Activated naive CD4-positive, alpha-beta T cell treated with Interleukin-2 at 50 U/mL for 16 hours (primary cell): Measurements from ENCODE around the gene CCND2.
A peak's percentile ranks its signal among the peaks of the same experiment; 100 is the strongest.

Source experiments
- DNase-seq: peaks from one replicate; pipeline ENCODE4 v3.0.0-alpha.2; 2020

Gene CCND2

DNA sequence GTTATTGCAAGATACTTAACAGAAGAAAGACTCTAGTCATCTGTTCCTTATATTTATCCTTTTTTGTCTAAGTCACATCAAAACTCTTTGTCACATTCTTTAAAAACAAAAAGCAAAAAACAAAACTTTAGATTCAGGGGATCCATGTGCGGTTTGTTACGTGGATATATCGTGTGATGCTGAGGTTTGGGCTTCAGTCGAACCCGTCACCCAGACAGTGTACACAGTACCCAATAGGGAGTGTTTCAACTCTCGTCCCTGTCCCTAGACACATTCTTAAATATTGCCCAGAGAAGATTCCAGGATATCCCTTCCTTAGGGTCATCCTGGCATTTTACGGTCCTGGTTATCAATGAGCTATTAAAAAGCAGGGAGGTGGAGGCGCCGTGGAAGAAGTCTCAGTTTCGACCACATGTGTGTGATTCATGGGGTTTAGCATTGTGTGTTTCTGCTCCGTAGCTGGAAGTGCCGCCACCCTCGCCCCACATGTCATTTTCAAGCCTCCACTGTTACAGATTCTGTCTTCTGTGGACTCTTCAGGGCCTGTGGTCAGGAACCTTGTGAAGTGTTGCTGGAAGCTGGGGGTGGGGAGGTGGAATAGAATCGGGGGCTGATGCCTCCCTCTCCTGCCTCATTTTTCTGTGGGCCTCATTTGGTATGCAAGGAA is 19.9 kb downstream of the CCND2 start:
- peak; percentile 65 for DNase-seq

DNA sequence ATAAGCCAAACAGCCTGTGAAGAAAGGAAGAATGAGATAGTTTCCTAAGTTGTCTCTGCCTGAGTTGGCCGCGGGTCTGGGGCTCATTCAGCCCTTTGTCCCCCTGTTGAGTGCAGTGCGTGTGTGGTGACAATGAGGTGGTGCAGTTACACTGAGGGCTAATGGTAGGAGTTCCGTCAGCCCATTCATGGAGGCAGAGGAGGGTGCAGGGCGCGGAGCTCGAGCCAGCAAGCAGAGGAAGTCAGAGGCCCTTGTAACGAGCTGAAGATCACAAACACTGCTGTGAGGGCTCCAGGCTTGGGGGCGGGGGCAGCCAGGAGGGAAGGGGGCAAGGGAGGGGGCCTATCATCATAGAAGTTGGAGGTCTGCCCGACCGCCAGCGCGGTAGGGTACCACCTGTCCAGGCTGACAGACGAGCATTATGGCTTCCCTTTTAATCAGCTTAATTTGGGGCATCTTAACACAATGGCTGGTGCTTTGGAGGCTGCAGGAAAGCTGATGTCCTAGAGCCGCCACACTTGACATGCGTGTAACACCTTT is 20.5 kb downstream of the CCND2 start:
- DNase-seq, result no peak

DNA sequence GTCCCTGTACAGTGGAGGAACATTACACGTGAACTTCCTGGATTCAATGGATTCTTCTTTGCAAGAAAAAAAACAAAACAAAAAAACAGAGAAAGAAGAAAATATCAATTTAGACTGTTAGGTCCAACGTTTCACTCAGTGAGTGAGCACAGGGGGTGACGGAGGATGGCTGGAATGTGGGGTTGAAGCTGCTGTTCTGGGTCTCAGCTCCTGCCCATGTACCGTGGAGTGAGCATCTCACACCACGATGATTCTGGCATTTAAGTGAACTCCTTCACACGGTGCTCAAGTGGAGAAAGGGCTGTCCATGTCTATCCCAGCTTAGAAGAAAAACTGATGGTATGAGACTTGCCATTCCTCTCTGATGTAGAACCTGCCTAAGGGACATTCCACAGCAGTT is 23.2 kb downstream of the CCND2 start:
- no peak for DNase-seq

DNA sequence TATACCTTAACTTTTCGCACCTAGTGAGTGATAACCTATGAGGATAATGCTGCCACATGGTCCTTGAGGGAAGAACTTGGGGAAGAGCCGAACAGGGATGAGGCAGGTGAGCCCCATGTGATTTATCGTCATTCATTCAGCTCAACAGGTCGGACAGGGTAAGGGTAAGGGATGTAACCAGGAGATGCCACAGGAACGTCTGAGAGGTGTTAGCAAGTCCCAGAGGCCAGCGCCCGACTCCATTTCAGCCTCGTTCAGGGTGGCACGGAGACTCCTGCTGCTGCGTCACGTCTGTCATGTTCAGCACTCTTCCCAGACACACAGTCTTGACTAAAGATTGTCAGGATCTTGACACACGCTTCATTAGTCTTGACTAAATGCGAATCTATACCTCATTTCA is 24.1 kb downstream of the CCND2 start:
- no peak for DNase-seq

DNA sequence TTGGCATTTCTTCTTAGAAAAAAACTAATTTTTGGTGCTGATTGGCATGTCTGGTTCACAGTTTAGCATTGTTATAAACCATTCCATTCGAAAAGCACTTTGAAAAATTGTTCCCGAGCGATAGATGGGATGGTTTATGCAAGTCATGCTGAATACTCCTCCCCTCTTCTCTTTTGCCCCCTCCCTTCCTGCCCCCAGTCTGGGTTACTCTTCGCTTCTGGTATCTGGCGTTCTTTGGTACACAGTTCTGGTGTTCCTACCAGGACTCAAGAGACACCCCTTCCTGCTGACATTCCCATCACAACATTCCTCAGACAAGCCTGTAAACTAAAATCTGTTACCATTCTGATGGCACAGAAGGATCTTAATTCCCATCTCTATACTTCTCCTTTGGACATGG is 27.3 kb downstream of the CCND2 start:
- no peak for DNase-seq

DNA sequence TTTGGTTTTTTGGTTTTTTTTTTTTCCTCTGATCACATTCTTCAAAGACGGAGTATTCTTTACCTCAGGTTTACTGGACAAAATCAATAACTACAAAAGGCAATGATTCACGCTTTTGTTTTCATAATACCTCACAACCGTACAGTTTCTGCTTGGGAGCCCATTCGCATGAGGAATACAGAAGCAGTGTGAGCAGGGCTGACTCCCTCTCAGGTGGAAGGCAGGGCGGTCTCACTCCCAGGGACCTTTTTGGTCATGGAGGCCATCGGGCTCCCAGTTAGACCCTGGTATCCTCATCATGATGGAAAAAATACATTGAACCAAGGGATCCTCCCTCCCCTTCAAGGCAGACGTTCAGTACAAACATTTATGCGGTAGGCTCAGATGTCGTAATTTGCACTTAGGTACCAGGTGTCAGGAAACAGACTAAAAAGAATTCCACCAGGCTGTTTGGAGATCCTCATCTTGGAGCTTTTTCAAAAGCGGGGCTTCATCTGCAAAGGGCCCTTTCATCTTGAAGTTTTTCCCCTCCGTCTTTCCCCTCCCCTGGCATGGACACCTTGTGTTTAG is 28.5 kb downstream of the CCND2 start:
- DNase-seq, result no peak

DNA sequence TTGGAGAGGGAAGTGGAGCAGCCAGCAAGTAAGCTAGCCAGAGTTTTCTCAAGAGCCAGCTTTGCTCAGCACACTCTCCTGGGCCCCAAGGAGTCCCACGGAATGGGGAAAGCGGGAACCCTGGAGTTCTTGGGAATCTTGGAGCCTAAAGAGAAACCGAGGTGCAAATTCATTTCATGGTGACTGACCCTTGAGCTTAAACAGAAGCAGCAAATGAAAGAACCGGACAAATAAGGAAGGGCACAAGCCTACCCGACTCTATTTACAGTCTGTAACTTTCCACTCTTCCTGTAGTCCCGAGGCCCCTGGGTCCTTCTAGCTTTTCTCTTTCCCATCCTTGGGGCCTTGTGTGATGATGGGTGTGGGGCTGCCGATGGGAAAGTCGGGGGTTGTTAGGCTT is 29.3 kb downstream of the CCND2 start:
- no peak for DNase-seq

DNA sequence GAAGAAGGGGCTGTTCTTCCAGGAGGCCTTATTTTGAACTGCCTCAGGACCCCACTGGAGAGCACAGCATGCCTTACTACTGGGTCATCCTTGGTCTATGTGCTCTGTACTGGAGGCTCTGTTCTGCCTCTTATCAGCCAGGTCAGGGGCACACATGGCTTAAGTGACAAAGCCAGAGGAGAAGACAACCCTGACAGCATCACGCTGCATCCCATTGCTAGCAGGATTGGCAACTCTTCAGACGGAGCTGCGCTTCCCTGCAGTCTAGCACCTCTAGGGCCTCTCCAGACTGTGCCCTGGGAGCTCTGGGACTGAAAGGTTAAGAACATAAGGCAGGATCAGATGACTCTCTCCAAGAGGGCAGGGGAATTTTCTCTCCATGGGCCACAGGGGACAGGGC is 30.2 kb downstream of the CCND2 start:
- no peak for DNase-seq

DNA sequence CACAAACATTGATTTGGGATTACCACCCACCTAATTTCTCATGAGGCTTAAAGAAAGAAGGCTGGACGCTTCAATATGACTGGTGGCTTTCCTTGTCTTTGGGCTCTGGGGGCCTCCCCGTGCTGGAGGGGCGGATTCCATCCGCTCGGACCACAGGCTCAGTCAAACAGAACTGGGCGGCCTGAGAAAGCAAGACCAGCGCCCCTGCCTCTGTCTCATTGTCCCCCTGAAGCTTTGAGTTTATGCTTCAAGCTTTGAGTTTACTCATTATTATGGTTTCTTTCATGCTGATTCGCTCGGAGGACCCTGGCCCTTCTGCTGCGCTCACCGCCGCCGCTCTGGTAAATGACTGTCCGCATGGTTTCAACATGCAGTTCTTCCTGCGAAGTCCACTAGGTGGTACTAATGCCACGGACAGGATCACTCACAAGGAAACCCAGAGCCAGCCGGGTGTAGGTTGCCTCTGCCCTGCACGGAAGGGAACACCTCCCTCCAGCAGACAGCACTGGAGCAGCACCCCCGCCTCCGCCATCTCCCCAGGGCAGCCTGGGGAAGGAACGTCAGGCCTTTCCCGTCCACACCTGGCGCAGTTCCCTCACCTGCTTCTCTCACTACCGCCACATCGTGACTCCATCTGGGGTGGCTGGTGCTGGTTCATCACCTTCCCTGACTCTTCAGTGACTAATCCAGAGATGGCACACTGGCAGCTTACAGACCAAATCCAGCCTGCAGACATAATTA is 34.2 kb downstream of the CCND2 start:
- DNase-seq, result no peak

DNA sequence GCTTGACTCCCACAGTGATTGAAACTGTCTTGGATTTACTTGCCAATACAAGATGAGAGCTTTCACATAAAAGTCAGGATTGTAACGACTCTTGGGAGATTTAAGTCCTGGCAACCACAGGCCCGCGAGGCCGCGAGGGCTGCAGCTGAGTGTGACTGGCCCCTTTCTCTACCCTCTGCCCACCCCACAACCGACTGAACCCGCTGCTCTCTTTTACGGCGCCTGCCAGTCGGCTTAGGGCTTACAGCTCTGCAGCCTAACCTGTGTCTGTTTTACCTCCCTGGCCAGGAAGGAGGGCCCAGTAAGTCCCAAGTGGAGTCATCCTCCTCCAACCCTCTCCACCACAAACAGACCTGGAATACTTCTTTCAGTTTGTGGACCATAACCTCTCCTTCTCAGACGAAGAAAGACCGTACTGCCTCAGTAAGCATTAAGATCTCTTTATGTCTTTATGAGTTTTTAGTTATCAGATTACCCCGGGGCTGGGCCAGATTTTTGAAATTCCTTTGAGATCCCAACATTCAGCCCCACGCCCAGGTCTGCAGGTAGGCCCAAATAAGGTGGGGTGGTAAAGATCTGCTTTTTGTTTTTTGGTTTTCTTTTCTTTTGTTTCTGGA is 34.9 kb downstream of the CCND2 start:
- DNase-seq, result no peak

DNA sequence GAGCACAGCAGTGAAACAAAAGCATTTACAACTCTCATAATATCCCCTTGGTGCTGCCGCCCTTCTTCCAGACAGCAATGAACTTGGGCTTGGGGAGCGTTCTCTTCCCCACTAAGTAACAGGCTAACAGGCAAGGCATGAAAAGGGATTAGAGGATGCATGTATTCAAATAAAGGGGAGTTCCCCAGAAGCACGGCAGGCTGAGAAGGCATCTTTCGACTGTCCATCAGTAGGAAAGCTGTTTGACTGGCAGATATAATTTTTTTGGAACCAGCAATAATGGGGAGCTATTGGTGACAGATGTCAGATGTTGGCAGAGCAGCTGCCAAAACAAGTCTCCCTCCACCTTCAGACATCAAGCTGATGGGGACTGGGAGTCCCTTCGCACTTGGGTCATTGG is 38.2 kb downstream of the CCND2 start:
- DNase-seq, result no peak

DNA sequence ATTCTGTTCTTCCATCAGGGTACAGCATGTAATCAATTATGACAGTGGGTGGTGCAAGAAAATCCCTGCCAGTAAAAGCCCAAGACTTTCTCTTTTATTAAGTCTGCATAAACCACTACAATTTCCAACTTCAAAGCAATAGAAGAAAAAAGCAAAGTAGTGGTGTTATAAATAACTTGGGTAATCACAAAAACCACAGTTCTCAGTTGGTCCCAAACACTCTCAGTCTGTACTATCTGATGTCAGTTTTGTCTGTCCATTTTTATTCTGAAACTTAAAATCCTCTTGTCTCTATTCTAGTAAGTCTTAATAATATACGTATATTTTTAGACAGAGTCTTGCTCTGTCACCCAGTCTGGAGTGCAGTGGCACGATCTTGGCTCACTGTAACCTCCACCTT is 38.7 kb downstream of the CCND2 start:
- DNase-seq, result no peak

DNA sequence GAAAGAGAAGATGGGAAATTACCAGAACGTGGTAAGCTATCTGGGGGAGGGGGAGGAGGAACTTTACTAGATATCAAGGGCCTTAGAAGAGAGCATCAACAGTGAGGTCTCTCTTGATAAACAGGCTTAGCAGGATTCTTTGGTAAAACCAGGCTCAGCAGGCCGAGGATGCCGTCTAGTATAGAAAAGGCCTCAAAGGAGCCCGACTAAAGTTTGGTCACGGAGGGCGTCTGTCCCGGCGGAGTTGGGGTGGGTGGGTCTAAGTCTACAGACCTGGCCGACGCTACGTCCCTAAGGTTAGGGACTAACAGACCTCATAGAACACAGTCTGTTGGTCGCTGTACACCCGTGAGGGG is 46.9 kb downstream of the CCND2 start:
- no peak for DNase-seq

DNA sequence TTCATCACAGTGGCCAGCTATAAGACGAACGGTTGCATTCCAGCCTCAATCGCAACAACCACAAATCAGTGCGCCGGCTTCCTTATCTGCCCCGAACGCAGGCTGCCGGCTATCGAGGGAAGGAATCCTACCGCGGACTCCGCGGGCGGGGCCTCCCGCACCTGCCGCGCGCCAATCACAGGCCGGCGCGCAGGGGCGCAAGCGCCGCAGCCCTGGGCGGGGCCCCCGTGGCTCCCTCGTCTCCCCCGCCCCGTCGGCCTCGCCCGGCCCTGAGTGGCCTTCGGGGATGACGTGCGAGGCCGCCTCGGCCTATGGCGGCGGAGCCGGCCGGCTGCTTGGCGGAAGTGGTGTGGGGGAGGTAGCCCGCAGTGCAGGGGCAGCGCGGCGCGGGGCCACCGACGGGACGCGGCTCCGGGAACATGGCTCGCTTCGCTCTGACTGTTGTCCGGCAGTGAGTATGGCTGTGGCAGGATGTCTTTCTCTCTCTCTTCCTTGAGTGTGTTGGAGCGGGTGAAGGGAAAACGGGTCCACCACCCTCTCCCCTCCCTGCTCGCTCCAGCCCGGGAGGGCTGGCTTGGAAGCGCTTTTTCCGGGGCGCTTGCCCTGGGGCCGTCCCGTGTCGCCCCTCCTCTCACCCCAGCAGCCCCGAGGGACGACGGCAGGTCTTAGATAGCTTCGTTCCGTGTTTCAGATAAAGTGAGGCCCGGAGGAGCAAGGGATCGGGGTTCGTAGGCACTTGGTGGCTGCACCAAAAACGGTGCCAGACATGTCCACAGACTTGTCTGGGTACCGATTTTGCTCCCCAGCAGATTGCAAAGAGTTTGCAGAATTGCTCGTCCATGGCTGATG is 47.5 kb downstream of the CCND2 start, which contains the start of gene TIGAR:
Gene TIGAR (plus strand): TSS at position 361 of the 849 bp plus-strand sequence. CDS start 59 bp downstream, at position 420.
- DNase-seq, result peak; percentile 93

DNA sequence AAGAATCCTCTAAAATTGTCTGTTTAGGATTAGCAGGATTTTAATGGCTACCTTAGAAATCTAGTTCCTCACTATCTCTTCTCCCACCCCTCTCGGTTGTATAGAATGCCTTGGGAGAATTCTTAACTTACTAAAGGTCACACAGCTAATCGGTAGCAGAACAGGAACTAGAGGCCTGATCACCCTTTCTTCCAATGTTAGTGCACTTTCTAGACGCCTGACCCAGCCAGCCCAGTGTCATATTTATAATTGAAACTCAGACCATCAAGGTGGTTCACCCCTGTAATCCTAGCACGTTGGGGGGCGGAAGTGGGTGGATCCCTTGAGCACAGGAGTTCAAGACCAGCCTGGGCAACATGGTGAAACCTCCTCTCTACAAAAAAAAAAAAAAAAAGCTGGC is 49.2 kb downstream of the CCND2 start:
- DNase-seq, result no peak
